Measurements from ENCODE around the gene FGF21.

Gene FGF21

DNA sequence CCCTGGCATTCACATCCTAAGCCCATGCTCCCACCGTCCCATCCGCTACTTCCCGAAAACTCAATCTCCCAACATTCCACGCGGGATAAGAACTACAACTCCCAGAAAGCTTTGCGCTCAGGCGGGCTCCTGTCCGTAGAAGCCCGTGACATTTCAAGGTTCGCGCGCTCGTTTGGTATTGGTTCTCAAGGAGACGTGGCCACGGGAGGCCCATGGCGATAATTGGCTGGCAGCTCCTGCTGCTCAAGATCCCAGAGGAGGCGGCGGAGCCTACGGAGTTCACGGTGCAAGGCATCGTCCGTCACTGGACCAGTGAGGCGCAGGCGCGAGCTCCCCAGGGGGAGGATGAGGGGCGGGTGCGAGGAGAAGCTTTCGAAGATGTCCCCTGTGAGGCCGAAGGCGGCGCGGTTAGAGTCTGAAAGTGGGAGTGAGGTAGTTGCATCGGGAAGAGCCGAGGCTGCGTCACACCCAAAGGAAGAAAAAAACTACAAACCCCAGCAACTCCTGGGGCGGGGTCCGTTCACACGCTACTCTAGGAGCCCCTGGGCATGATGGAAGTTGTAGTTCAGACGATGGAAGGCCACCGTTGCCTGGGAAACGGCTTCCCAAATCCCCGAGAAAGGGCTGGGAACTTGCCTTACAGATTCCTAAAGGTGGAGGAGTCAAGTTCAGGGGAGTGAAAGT is 34.6 kb upstream of the FGF21 start:
- Mint-ChIP-seq H3K27me3 (no peaks in the 10 kb centered on the region), H3K9me3 (peaks cover 10 to 12% of the 10 kb centered on the region in 2 donors), H3K4me3 (peak overlapping the region; percentile 87 to 88), H3K27ac (peak overlapping the region; percentile 93 to 97), H3K4me1 (peaks cover 43% of the 10 kb centered on the region)
- ATAC-seq (peak; percentile 95), DNase-seq (peak; percentile 92 to 95)

- Mint-ChIP-seq H3K9me3 (peaks cover 23 to 24% of the 10 kb centered on the region in 2 donors), H3K4me3 (peak overlapping the region in 1 of 2 donors; percentile 26), H3K27ac (no peak overlapping the region), H3K4me1 (peaks cover 54% of the 10 kb centered on the region), H3K27me3 (no peaks in the 10 kb centered on the region)
- DNase-seq: no peak
- no peak for ATAC-seq
These were observed 33.1 kb upstream of the FGF21 start for GRCh38 chr19:48722196-48722708.

DNA sequence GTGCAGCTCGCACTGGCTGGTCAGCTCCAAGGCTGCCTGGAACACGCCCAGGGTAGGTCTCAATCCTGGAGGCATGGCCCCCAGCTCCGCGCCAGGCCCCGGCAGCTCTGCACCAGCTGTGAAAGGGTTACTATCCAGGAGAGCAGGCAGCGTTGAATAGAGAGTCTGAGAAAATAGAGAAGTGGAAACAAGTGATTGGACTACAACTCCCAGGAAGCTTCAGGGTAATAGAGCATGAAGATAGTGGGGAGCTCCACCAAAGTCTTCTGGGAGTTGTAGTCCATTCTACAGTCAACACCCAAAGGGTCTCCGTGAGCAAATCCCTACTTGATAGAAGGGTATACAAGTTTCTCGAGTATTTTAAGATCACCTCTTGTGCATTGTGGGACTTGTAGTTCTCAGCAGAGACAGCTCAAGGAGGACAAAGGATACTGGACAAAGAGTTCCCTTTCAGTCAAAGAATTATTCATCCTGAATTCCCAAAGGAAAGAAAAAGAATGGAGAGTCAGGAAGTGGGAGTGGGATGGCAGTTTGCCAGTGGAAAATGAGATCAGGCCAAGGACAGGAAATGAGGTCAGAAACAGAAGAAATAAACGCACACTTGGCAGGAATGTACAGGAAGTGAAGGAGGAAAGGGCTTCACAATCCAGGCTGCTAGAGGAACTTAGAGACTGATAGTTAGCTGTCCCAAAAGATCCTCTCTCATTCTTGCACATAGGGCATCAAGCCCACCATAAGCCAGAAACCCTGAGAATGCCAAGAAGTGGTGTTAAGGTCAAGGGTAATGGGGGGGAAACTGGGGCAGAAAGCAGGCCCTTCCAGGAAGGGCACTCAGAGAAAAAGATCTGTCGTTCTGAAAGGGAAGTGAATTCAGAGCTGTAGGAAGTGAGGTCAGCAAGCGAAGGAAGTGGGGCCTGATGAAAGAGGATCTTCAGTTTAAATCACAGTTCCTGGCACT is 30.2 kb upstream of the FGF21 start:
- peak; percentile 47 for ATAC-seq
- H3K27ac Mint-ChIP-seq: peak overlapping the region; percentile 83 to 97
- H3K4me3 Mint-ChIP-seq: peak overlapping the region; percentile 60 to 81
- no peaks in the 10 kb centered on the region for H3K27me3 Mint-ChIP-seq
- DNase-seq: no peak
- peaks cover 45% of the 10 kb centered on the region for H3K4me1 Mint-ChIP-seq
- H3K9me3 Mint-ChIP-seq: peaks cover 23 to 24% of the 10 kb centered on the region in 2 donors

GRCh38 chr19:48726556-48726955 is 28.8 kb upstream of the FGF21 start:
- peak in 1 of 2 donors; percentile 39 for DNase-seq
- peak overlapping the region in 1 of 2 donors; percentile 87 for H3K27ac Mint-ChIP-seq
- peaks cover 31% of the 10 kb centered on the region for H3K4me1 Mint-ChIP-seq
- peak overlapping the region; percentile 59 to 61 for H3K4me3 Mint-ChIP-seq
- peaks cover 23 to 24% of the 10 kb centered on the region in 2 donors for H3K9me3 Mint-ChIP-seq
- peak; percentile 83 for ATAC-seq
- no peaks in the 10 kb centered on the region for H3K27me3 Mint-ChIP-seq

- ATAC-seq: peak; percentile 33
- DNase-seq: no peak
- no peaks in the 10 kb centered on the region for H3K27me3 Mint-ChIP-seq
- peak overlapping the region in 1 of 2 donors; percentile 93 for H3K27ac Mint-ChIP-seq
- no peak overlapping the region for H3K4me3 Mint-ChIP-seq
- H3K9me3 Mint-ChIP-seq: peaks cover 23 to 24% of the 10 kb centered on the region in 2 donors
- peaks cover 24% of the 10 kb centered on the region for H3K4me1 Mint-ChIP-seq
These were observed 26.2 kb upstream of the FGF21 start for GRCh38 chr19:48728911-48729664.

- no peak for ATAC-seq
These were observed 23.9 kb upstream of the FGF21 start for GRCh38 chr19:48731452-48731851.

DNA sequence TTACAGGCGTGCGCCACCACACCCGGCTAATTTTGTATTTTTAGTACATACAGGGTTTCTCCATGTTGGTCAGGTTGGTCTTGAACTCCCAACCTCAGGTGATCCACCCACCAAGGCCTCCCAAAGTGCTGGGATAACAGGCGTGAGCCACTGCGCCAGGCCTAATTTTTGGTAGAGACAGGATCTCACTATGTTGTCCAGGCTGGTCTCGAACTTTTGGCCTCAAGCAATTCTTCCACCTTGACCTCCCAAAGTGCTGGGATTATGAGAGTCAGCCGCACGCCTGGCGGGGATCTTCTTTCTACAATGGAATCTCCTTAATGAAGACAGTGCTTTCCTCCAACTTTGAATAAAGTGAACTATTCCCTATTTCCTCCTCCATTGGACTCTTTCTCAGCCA is 20.7 kb upstream of the FGF21 start:
- peaks cover 16% of the 10 kb centered on the region for H3K4me1 Mint-ChIP-seq
- DNase-seq: no peak
- H3K4me3 Mint-ChIP-seq: no peak overlapping the region
- H3K27ac Mint-ChIP-seq: no peak overlapping the region
- no peaks in the 10 kb centered on the region for H3K9me3 Mint-ChIP-seq
- no peak for ATAC-seq
- peaks cover 3% of the 10 kb centered on the region for H3K27me3 Mint-ChIP-seq

More at GRCh38 chr19:48731452-48731851, 23.9 kb upstream of the FGF21 start:
- H3K27me3 Mint-ChIP-seq: no peaks in the 10 kb centered on the region
- no peak overlapping the region for H3K4me3 Mint-ChIP-seq
- no peak for DNase-seq
- H3K9me3 Mint-ChIP-seq: peaks cover 8% of the 10 kb centered on the region in 2 donors
- H3K27ac Mint-ChIP-seq: no peak overlapping the region
- peaks cover 6% of the 10 kb centered on the region for H3K4me1 Mint-ChIP-seq

DNA sequence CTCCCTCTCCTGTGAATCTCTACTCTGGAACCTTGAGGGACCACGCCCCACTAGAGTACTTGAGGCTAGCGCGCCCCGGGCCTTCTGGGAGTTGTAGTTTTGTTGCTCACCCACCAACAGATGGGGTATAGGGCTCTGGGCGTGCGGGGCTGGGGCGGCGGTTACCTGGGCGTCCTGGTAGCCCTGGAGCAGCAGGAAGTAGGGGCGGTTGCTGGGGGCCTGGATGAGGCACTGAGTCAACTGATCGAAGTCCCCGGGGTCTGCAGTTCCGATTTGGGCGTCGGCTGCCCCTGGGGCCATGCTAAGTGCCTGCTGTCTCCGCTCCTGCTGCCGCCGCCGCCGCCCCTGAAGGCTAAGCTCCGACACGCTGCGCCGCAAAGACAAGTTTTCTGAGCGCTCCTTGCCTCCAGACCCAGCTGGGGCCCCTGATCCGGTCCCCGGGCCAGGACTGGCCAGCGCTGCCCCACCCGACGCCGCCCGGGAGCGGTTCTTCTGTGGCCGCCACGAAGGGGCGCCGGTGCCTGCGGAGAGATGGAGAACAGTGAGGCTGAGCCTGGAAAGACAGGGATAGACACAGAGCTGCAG is 20.2 kb upstream of the FGF21 start:
- no peak for DNase-seq
- no peak overlapping the region for H3K4me3 Mint-ChIP-seq
- no peak for ATAC-seq
- H3K27ac Mint-ChIP-seq: no peak overlapping the region
- H3K9me3 Mint-ChIP-seq: no peaks in the 10 kb centered on the region
- peaks cover 20% of the 10 kb centered on the region for H3K4me1 Mint-ChIP-seq
- H3K27me3 Mint-ChIP-seq: peaks cover 8% of the 10 kb centered on the region

- ATAC-seq (no peak), DNase-seq (no peak)
- Mint-ChIP-seq H3K27ac (no peak overlapping the region), H3K4me3 (no peak overlapping the region), H3K4me1 (peaks cover 36% of the 10 kb centered on the region), H3K27me3 (peaks cover 27% of the 10 kb centered on the region), H3K9me3 (no peaks in the 10 kb centered on the region)
These were observed 17.8 kb upstream of the FGF21 start for GRCh38 chr19:48737360-48737998.

GRCh38 chr19:48738557-48739403 is 16.5 kb upstream of the FGF21 start:
- Mint-ChIP-seq H3K9me3 (no peaks in the 10 kb centered on the region), H3K27me3 (peaks cover 27% of the 10 kb centered on the region), H3K27ac (no peak overlapping the region), H3K4me3 (peak overlapping the region; percentile 48 to 71), H3K4me1 (peaks cover 36% of the 10 kb centered on the region)
- ATAC-seq (peak; percentile 96), DNase-seq (peak; percentile 89 to 90)

DNA sequence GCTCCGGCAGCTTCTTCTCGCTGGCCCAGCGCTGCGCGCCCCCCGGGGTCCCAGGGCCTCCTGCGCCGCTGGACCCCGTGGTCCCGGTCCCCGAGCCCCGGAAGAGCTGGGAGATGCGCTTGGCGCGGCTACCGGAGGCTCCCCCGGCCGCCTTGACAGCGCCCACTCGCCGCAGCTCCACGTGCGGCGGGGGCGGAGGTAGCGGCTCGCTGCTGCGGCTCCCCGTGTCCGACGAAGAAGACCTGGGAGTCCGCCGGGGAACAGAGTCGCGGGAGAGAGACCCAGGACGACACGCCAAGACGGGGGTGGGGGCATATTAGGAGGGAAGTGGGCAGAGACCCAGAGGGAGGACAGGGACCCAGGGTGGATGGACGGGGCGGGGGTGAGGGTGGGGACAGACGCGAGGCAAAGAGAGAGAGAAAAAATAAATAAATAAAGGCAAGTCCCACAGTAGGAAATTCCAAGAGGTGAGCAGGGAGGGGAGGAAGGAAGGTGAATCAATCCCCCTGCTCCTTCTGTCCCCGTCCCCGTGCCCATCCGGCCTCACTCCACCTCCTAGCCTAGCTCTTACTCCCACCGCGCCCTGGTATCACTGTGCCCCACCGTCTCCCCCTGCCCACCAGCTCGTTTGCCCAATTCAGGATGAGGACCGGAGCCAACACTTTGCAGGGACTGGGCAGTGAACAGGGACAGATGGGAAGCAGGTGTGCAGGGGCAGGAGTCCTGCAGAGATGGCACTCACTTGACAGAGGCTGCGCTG is 15.7 kb upstream of the FGF21 start:
- Mint-ChIP-seq H3K4me3 (peak overlapping the region; percentile 55 to 64), H3K27me3 (peaks cover 27% of the 10 kb centered on the region), H3K4me1 (peaks cover 36% of the 10 kb centered on the region), H3K27ac (no peak overlapping the region), H3K9me3 (no peaks in the 10 kb centered on the region)
- ATAC-seq: peak; percentile 3
- no peak for DNase-seq

- no peaks in the 10 kb centered on the region for H3K9me3 Mint-ChIP-seq
- H3K27me3 Mint-ChIP-seq: peaks cover 31% of the 10 kb centered on the region
- DNase-seq (no peak), ATAC-seq (no peak)
- peak within 1 kb of the TSS; percentile 55 to 64 for H3K4me3 Mint-ChIP-seq
- peaks cover 40% of the 10 kb centered on the region for H3K4me1 Mint-ChIP-seq
- H3K27ac Mint-ChIP-seq: no peak within 1 kb of the TSS
These were observed 15.0 kb upstream of the FGF21 start, which contains the start of gene RASIP1 for GRCh38 chr19:48740164-48740972. TSS of gene RASIP1 (minus strand) at chr19:48740610. CDS start at chr19:48740282, 328 bp downstream.

Data from stimulated activated naive CD8-positive, alpha-beta T cell treated with anti-CD3 and anti-CD28 coated beads, Interleukin-15, amount 100 ng/mL, for 72 hours (primary cell).